Activated CD4-positive, CD25-positive, alpha-beta regulatory T cell treated with anti-CD3 and anti-CD28 coated beads, Interleukin-2, amount 50 U/mL, for 24 hours (primary cell): ENCODE measurements around the gene ADPRS.

ENCODE experiments used
- ATAC-seq, 2 donors: fragments of 150-1000 bp; cut with Tn5 transposase; one replicate each; pipeline ENCODE4 v1.10.0; 2021; ENCODE audit warnings: mild to moderate bottlenecking in 1 of 2, moderate library complexity in 1 of 2

ADPRS gene

GRCh38 chr1:36088577-36089392, at the start of gene ADPRS:
Gene ADPRS (plus strand): TSS chr1:36088892. CDS start chr1:36088905, 13 bp downstream.
- peak; percentile 90 to 92 for ATAC-seq

GRCh38 chr1:36040238-36040637, 48.5 kb upstream of the ADPRS start:
- no peak for ATAC-seq

GRCh38 chr1:36051821-36052220, 36.9 kb upstream of the ADPRS start:
- ATAC-seq: no peak

- no peak for ATAC-seq
Measured at GRCh38 chr1:36053978-36054377, 34.7 kb upstream of the ADPRS start.

- ATAC-seq: no peak
Measured at GRCh38 chr1:36055706-36056105, 33.0 kb upstream of the ADPRS start.

GRCh38 chr1:36062315-36062714, 26.4 kb upstream of the ADPRS start:
- no peak for ATAC-seq

- no peak for ATAC-seq
Measured at GRCh38 chr1:36067871-36068270, 20.8 kb upstream of the ADPRS start.

- no peak for ATAC-seq
Measured at GRCh38 chr1:36068866-36069265, 19.8 kb upstream of the ADPRS start.

- ATAC-seq: no peak
Measured at GRCh38 chr1:36070349-36070748, 18.3 kb upstream of the ADPRS start.

- no peak for ATAC-seq
Measured at GRCh38 chr1:36076979-36077573, 11.6 kb upstream of the ADPRS start.

- no peak for ATAC-seq
Measured at GRCh38 chr1:36080236-36080635, 8.5 kb upstream of the ADPRS start.

- ATAC-seq: no peak
Measured at GRCh38 chr1:36080801-36081200, 7.9 kb upstream of the ADPRS start.

GRCh38 chr1:36081926-36082485, 6.7 kb upstream of the ADPRS start:
- ATAC-seq: no peak

GRCh38 chr1:36083219-36083618, 5.5 kb upstream of the ADPRS start:
- no peak for ATAC-seq

GRCh38 chr1:36083635-36084496, 4.8 kb upstream of the ADPRS start, which contains the start of gene TEKT2:
Gene TEKT2 (plus strand): TSS chr1:36084094. CDS start chr1:36084922, 828 bp downstream.
- no peak for ATAC-seq

- ATAC-seq: no peak
Measured at GRCh38 chr1:36084497-36085115, 4.1 kb upstream of the ADPRS start.

GRCh38 chr1:36085126-36085525, 3.6 kb upstream of the ADPRS start:
- no peak for ATAC-seq

GRCh38 chr1:36085686-36086526, 2.8 kb upstream of the ADPRS start:
- ATAC-seq: no peak

GRCh38 chr1:36086529-36087232, 2.0 kb upstream of the ADPRS start:
- ATAC-seq: no peak

GRCh38 chr1:36087233-36088123, 1.2 kb upstream of the ADPRS start:
- no peak for ATAC-seq
